ENCODE measurements around the gene ATP8A2.
A peak's percentile ranks its signal among the peaks of the same experiment; 100 is the strongest.

ATP8A2 gene

DNA sequence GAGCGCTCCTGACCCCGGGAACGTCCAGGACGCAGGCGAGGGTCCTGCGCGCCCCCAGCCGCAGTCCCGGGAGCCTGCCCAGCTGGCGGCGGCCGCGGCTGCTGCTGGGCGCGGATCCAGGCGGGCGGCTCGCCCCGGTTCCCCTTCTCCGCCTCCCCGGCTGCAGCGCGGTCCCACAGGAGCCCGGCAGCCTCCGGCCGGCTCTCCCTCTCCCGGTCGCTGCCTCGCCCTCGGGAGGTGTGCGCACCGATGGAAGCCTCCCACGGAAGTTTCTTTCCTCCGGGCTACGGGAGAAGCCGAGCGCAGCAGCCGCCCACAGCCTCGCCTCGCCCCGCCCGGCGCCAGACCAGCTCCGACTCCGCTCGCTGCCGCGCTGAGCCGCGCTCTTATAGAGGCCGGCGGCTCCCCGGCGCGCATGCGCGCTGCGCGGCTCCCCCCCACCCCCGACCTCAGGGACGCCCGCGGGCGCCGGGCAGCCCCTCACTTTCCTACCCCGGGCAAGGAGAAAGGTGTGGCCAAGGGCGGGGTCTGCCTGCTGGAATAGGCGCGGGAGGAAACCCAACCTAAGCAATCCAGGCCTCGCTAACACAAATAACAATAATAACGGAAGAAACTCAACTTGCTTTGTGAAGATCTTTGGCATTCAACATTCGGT lies 680.0 kb downstream of the ATP8A2 start, which contains the start of gene SHISA2:
Gene SHISA2, minus strand, starts transcription at position 360 of the 655 bp plus-strand sequence. CDS start 1,041 bp downstream, outside the sequence.
- TF ChIP-seq ZFX (IDR thresholded peaks at IDR 0.05), result peak; percentile 83
- TF ChIP-seq, protein P1, sequence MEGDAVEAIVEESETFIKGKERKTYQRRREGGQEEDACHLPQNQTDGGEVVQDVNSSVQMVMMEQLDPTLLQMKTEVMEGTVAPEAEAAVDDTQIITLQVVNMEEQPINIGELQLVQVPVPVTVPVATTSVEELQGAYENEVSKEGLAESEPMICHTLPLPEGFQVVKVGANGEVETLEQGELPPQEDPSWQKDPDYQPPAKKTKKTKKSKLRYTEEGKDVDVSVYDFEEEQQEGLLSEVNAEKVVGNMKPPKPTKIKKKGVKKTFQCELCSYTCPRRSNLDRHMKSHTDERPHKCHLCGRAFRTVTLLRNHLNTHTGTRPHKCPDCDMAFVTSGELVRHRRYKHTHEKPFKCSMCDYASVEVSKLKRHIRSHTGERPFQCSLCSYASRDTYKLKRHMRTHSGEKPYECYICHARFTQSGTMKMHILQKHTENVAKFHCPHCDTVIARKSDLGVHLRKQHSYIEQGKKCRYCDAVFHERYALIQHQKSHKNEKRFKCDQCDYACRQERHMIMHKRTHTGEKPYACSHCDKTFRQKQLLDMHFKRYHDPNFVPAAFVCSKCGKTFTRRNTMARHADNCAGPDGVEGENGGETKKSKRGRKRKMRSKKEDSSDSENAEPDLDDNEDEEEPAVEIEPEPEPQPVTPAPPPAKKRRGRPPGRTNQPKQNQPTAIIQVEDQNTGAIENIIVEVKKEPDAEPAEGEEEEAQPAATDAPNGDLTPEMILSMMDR (conservative IDR thresholded peaks at IDR 0.05), result no peak
- peak within 1 kb of the TSS; percentile 3; the same call in 1 of the 2 replicates for H3K27ac ChIP-seq

DNA sequence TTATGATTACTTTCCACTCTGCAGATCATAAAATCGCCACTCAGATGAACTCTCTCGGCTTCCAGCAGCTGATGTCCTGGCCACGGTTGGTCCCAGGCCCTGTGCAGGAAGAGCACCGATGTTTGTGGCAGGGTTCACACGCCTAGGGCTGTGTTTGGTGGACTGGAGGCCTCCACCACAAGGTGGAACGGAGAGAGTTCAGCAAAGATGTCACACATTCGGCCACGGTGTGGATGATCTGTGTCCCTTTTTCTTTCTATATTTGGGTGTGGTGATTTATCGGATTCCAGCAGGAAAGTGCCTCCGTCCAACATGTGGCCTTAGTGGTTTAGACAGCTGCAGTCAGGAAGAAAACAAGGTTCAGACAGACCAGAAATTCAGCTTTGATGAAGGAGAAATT lies 680.6 kb downstream of the ATP8A2 start:
- H3K27ac ChIP-seq, result no peak overlapping the region
- no peak for TF ChIP-seq ZFX (IDR thresholded peaks at IDR 0.05)
- TF ChIP-seq, protein P1 (conservative IDR thresholded peaks at IDR 0.05), result no peak

DNA sequence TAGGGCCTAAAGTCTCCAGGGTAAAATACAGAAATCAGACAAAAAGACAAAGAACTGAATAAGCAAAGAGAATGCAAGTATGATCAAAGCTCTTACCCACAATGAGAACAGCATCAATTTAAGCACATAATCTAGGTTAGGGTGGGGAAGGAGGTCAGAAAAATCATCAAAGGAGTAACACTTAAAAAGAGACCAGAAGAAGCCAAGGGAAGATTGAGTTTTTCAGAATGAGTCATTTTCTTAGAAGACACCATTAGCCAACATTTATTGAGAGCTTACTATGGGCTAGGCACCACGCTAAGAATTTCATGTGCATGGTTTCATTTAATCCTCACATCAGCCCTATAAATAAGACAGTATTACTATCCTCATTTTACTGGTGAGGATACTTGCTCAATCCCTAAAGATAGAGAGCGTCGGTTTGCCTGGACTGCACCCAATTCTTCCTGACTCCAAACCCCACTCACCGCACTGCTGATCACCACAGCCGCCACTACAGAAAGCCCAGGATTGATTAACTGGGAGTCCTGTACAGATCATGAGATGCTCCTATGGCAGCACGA lies 681.7 kb downstream of the ATP8A2 start:
- H3K27ac ChIP-seq, result no peak overlapping the region
- no peak for TF ChIP-seq ZFX (IDR thresholded peaks at IDR 0.05)
- TF ChIP-seq, protein P1 (conservative IDR thresholded peaks at IDR 0.05), result no peak

DNA sequence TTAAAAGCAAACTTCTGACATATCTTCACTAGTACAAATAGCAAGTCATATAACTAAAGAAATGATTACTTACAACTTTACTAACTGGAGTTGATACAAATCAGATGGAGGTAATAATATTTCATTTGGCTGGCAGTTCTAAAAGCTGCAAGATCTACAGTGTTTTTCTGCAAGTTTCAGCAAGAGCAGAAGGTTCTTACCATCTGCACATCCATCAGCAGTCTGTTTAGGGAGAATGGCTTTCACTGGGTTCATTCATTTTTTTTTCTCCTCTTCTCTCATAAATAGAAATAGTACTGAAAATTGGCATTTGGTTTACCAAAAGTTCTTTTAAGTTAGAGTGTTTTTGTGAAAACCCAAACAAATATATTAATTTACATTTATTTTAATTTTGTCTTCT lies 683.1 kb downstream of the ATP8A2 start:
- no peak overlapping the region for H3K27ac ChIP-seq
- no peak for TF ChIP-seq ZFX (IDR thresholded peaks at IDR 0.05)
- TF ChIP-seq, protein P1 (conservative IDR thresholded peaks at IDR 0.05), result no peak

DNA sequence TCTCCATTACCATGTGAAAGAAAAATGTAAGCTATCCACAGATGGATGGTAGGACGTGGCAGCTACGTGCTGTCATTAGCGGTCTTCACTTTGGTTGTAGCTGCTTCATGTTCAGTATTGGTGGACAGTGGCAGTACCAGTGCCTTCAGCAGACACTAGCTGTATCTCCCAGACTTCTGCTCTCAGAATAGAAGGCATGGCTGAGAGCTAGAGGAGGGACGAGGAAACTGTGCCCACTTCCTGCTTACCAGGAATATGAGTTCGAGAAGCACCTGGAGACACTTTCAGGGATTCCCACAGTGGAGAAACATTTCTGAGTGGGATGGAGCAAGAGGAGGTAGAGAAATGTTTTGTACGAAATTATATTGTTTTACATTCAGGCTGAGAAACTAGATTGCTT lies 686.9 kb downstream of the ATP8A2 start:
- TF ChIP-seq, protein P1 (conservative IDR thresholded peaks at IDR 0.05), result no peak
- no peak for TF ChIP-seq ZFX (IDR thresholded peaks at IDR 0.05)

DNA sequence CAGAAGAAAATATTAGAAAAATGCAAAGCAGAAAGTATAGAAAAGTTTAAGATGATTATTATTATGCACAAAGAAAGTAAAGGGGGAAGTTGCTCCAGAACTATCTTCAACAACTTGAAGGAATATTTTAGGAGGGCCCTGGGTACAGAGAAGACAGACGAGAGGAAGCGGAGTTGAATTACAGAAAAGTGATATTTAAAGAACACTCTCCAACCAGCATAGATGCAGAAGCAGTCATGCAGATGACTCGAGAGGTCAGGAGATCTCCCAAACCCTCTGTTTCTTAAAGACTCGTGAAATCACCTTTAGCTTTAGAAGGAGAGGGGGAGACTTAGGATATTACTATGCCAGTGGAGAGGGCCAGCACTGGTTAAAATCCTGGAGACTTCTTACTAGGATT lies 688.6 kb downstream of the ATP8A2 start:
- TF ChIP-seq, protein P1 (conservative IDR thresholded peaks at IDR 0.05), result no peak
- TF ChIP-seq ZFX (IDR thresholded peaks at IDR 0.05), result no peak
- no peak overlapping the region for H3K27ac ChIP-seq

More for the DNA sequence above, 686.9 kb downstream of the ATP8A2 start:
- no peak overlapping the region for H3K27ac ChIP-seq

DNA sequence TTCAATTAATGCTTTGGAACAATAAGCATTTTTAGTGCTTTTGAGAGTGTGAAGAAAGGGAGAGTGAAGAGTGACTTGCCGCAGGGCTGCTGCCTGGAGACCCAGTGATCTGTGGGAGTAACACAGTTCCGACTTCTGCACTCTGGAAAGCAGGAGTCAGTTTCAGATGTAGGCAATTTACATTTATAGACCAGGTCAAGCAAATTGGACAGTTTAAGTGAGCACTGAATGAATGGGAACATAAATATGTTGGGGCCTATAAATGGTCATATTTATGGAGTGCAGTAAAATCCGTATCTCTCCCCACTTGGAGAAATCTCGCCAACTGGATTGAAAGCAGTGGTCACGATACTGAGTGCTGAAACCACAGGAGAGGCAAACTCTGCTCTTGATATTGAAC lies 689.5 kb downstream of the ATP8A2 start:
- H3K27ac ChIP-seq, result no peak overlapping the region
- TF ChIP-seq ZFX (IDR thresholded peaks at IDR 0.05), result no peak
- TF ChIP-seq, protein P1 (conservative IDR thresholded peaks at IDR 0.05), result no peak
